ENCODE measurements around the gene CBR4. TPM values are rescaled to one million over a fixed set of nuclear protein-coding genes. Genes with fewer than 3 reads are reported as not detected.

Gene CBR4
- total and polyA plus RNA-seq, 2 donors (not counting 3 experiments of a cell fraction or from before 2014, with no cell fraction given), result 4.8 to 26.3 TPM

DNA sequence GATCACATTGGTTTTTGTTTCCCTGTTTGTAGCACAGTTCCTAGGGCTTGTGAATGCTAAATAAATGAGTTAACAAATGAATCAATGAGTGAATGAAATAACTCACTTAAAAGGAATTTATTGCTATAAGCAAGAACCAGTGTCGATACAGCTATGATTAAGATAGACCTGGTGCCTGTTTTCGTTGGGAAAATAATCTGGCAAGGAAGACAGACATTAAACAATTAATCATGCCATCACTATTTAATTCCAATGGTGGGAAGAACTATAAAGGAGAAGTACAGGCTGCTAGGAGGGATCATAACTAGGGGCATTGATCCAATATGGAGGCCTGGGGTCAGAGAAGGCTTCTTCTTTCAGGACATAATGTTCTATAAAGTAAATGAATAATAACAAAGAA lies 4.5 kb upstream of the CBR4 start:
- H2AFZ ChIP-seq (ENCODE audit: low read depth, low read length), result no peak overlapping the region
- DNase-seq (ENCODE audit: low read depth, low spot score) (no peak), FAIRE-seq (no peak)
- ChIA-PET CTCF (interaction anchor here (2.5 kb wide), 1 partner anchor 10 kb away, joined by 10 read pairs; no protein-coding TSS in a partner anchor), POLR2A (no interaction called here)
- no peak overlapping the region for H3K4me3 ChIP-seq (replicated peaks in 1 of 3; ENCODE audit: insufficient read depth in 1 of 3, low read depth in 1 of 3, low read length in 3 of 3)
- H3K79me2 ChIP-seq (ENCODE audit: control insufficient read depth, insufficient read depth, low read length), result no peaks in the 10 kb centered on the region
- dilution Hi-C loops (cut with MboI; ENCODE audit: extremely low pct_ligation_motif_present, low sequenced_read_pairs), result no loop called here
- no peak overlapping the region for H3K9ac ChIP-seq (replicated peaks; ENCODE audit: extremely low read depth, insufficient read depth, low read length)
- no peaks in the 10 kb centered on the region for H3K36me3 ChIP-seq (ENCODE audit: control insufficient read depth in 2 of 2, extremely low read depth in 1 of 2, insufficient read depth in 2 of 2, low read length in 2 of 2)
- H3K4me2 ChIP-seq (ENCODE audit: insufficient read depth, low read length), result no peak overlapping the region
- no peaks in the 10 kb centered on the region for H3K27me3 ChIP-seq (ENCODE audit: control insufficient read depth in 2 of 2, insufficient read depth in 2 of 2, low read length in 2 of 2)
- no peak overlapping the region for H3K27ac ChIP-seq (ENCODE audit: insufficient read depth, low read depth, low read length)
- peaks cover 4% of the 10 kb centered on the region for H3K4me1 ChIP-seq (ENCODE audit: control insufficient read depth, extremely low read depth, insufficient read depth, low read length)
- H4K20me1 ChIP-seq (replicated peaks; ENCODE audit: control insufficient read depth, extremely low read depth, insufficient read depth, low read length), result no peaks in the 10 kb centered on the region
- no TSS peak for BruUV-seq (replicated peaks)
- TF ChIP-seq EZH2 (IDR thresholded peaks at IDR 0.05; ENCODE audit: borderline replicate concordance, low read depth, low read length, severe bottlenecking), result no peak
- TF ChIP-seq POLR2AphosphoS5 (IDR thresholded peaks at IDR 0.05; ENCODE audit: insufficient read depth, low read depth, low read length), result no peak
- no peak for TF ChIP-seq MAX (IDR thresholded peaks at IDR 0.05; ENCODE audit: insufficient read depth, insufficient read length)
- TF ChIP-seq, protein P1, sequence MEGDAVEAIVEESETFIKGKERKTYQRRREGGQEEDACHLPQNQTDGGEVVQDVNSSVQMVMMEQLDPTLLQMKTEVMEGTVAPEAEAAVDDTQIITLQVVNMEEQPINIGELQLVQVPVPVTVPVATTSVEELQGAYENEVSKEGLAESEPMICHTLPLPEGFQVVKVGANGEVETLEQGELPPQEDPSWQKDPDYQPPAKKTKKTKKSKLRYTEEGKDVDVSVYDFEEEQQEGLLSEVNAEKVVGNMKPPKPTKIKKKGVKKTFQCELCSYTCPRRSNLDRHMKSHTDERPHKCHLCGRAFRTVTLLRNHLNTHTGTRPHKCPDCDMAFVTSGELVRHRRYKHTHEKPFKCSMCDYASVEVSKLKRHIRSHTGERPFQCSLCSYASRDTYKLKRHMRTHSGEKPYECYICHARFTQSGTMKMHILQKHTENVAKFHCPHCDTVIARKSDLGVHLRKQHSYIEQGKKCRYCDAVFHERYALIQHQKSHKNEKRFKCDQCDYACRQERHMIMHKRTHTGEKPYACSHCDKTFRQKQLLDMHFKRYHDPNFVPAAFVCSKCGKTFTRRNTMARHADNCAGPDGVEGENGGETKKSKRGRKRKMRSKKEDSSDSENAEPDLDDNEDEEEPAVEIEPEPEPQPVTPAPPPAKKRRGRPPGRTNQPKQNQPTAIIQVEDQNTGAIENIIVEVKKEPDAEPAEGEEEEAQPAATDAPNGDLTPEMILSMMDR (IDR thresholded peaks at IDR 0.05; ENCODE audit: extremely low read depth in 1 of 2, insufficient read depth in 1 of 2, low read depth in 1 of 2, low read length in 2 of 2), result no peak
- no peak for TF ChIP-seq POLR2A (IDR thresholded peaks at IDR 0.05; ENCODE audit: low read depth, low read length)
- TF ChIP-seq GATA2 (IDR thresholded peaks at IDR 0.05; ENCODE audit: insufficient read depth, insufficient read length, low read depth, low read length), result no peak
- no peak for TF ChIP-seq JUN (IDR thresholded peaks at IDR 0.05; ENCODE audit: borderline replicate concordance, insufficient read depth, insufficient read length, low read depth)
- intact Hi-C loops (cut with micrococcal nuclease), result loop anchor here (5.0 kb wide), 1 partner anchor 298 kb away; no protein-coding TSS in a partner anchor
- no peaks in the 10 kb centered on the region for H3K9me1 ChIP-seq (replicated peaks; ENCODE audit: control insufficient read depth, extremely low read depth, insufficient read depth, low read length)
- no peaks in the 10 kb centered on the region for H3K9me3 ChIP-seq (replicated peaks; ENCODE audit: control insufficient read depth, insufficient read depth, low read length)
